Panc1 (cell line): ENCODE results near the gene KCNK2. TPM values are rescaled to one million over a fixed set of nuclear protein-coding genes. Genes with fewer than 3 reads are reported as not detected.

Experiments used
- ATAC-seq: fragments of 200-7000 bp; cut with Tn5 transposase; 2 replicates; pipeline ENCODE4 v1.9.1; 2020; ENCODE audit warnings: mild to moderate bottlenecking, moderate library complexity
- BruUV-seq: library from RNA; stranded (reverse); fragments of 400-500 nt; replicated peaks from 2 replicates; lab custom pipeline; 2021; lab: Mats Ljungman, UMichigan
- CTCF ChIA-PET: fragments of 300-600 bp; sonication (Branson Sonifier 250); formaldehyde crosslinking; loops from one replicate; lab custom pipeline; 2022; ENCODE audit warnings: antibody characterized with exemption; lab: Charles Lee
- POLR2A ChIA-PET: fragments of 300-600 bp; sonication (Branson Sonifier 250); formaldehyde crosslinking; loops from one replicate; lab custom pipeline; 2022; ENCODE audit warnings: antibody characterized with exemption; lab: Charles Lee
- DNase-seq: peaks from one replicate; pipeline ENCODE4 v3.0.0-alpha.2; 2010; ENCODE audit warnings: low read depth, low spot score
- H3K27ac ChIP-seq: 2 replicates; pipeline ENCODE4 v1.5.1; 2011; ENCODE audit warnings: mild to moderate bottlenecking, low read length, inconsistent platforms
- H3K27me3 ChIP-seq: fragments of 200-500 bp; sonication (Bioruptor generic); 2 replicates; pipeline ENCODE4 v1.6.0; 2014; ENCODE audit warnings: low read length, inconsistent platforms; ENCODE audit not compliant: control insufficient read depth, insufficient read depth
- H3K36me3 ChIP-seq: fragments of 200-500 bp; sonication (Bioruptor generic); 2 replicates; pipeline ENCODE4 v1.5.1; 2014; ENCODE audit warnings: inconsistent platforms, mild to moderate bottlenecking, low read length, moderate library complexity; ENCODE audit not compliant: control insufficient read depth, insufficient read depth
- H3K4me1 ChIP-seq: 2 replicates; pipeline ENCODE4 v1.5.1; 2011; ENCODE audit warnings: inconsistent platforms, mild to moderate bottlenecking, low read length, moderate library complexity; ENCODE audit not compliant: control insufficient read depth, insufficient read depth
- H3K4me3 ChIP-seq, 2 experiments: 2 replicates each; pipeline ENCODE4 v1.5.1; 2011 to 2012; ENCODE audit warnings: low read depth in 2 of 2, low read length in 2 of 2, mild to moderate bottlenecking in 2 of 2, inconsistent platforms in 1 of 2, moderate library complexity in 1 of 2
- H3K9me3 ChIP-seq: fragments of 200-500 bp; sonication (Bioruptor generic); 2 replicates; pipeline ENCODE4 v1.5.1; 2014; ENCODE audit warnings: low read depth, mild to moderate bottlenecking, inconsistent platforms, low read length, moderate library complexity; ENCODE audit not compliant: control insufficient read depth, insufficient read depth
- POLR2AphosphoS5 ChIP-seq: IDR thresholded peaks from 2 replicates; pipeline ENCODE4 v1.6.1; 2012; ENCODE audit warnings: mild to moderate bottlenecking, low read depth, low read length, moderate library complexity
- REST ChIP-seq, 2 experiments: IDR thresholded peaks; 2 replicates each; pipeline ENCODE4 v1.6.1; 2011 to 2012; ENCODE audit warnings: low read depth in 2 of 2, control low read depth in 1 of 2, low read length in 1 of 2, mild to moderate bottlenecking in 1 of 2, moderate library complexity in 1 of 2; ENCODE audit not compliant: insufficient read depth in 1 of 2
- SIN3A ChIP-seq: IDR thresholded peaks from 2 replicates; pipeline ENCODE4 v1.6.1; 2012; ENCODE audit warnings: low read depth, mild to moderate bottlenecking, low read length, moderate library complexity, borderline replicate concordance; ENCODE audit not compliant: insufficient read depth
- TCF7L2 ChIP-seq: IDR thresholded peaks from 2 replicates; pipeline ENCODE4 v1.6.1; 2011; ENCODE audit warnings: mild to moderate bottlenecking, low read depth, low read length, inconsistent platforms
- in situ Hi-C: cut with HindIII; loops from 2 replicates; pipeline ENCODE4 v1.10.0; 2016; ENCODE audit warnings: low sequenced_read_pairs, low pct_unique_long_range_greater_than_20kb
- intact Hi-C: fragments of 100-400 bp; cut with micrococcal nuclease; formaldehyde crosslinking; loops from one replicate; pipeline ENCODE4 v1.10.0; 2022; ENCODE audit not compliant: unreplicated experiment
- total RNA-seq: library from RNA; stranded (reverse); gene quantifications from one replicate; pipeline ENCODE4 v1.2.1, GENCODE V29; 2021; ENCODE audit not compliant: unreplicated experiment
- TF ChIP-seq, protein P1 (sequence below): fragments of 450-650 bp; IDR thresholded peaks from 2 replicates; pipeline ENCODE4 v1.5.1; 2017; ENCODE audit warnings: mild to moderate bottlenecking

The KCNK2 gene
- total RNA-seq, 1 experiment from 2014 or later: 0.28 TPM

DNA sequence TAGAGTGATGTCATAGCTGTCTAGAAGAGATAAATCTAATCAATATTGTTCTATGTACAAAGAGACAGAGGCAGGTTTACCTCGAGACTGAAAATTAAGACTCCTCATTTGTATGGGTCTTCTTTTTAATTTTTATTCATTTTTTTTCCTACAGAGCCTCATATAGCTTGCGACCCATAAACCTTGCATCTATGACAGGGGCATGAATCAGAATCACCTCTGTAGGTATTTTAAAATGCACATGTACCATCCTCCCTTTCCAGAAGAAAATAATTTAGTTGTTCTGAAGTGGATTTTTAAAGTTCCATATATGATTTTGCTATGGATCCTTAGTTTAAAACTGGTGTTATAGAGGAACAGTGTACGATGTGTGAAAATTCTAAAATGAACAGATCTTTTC, 64.5 kb downstream of the KCNK2 start:
- CTCF ChIA-PET: interaction anchor here (0.7 kb wide), 1 partner anchor 565 kb away, joined by 3 read pairs; no protein-coding TSS in a partner anchor
- POLR2A ChIA-PET: no interaction called here
- in situ Hi-C loops: no loop called here

GRCh38 chr1:215151841-215152549, 69.5 kb downstream of the KCNK2 start:
- CTCF ChIA-PET: no interaction called here
- intact Hi-C loops: no loop called here
- in situ Hi-C loops: no loop called here
- POLR2A ChIA-PET: no interaction called here
- no peaks in the 10 kb centered on the region for H3K36me3 ChIP-seq
- TF ChIP-seq TCF7L2 (no peak), REST (IDR thresholded peaks at IDR 0.05; ENCODE audit: insufficient read depth in 1 of 2, low read depth in 2 of 2, low read length in 1 of 2) (no peak), SIN3A (no peak), POLR2AphosphoS5 (no peak)
- TF ChIP-seq, protein P1, sequence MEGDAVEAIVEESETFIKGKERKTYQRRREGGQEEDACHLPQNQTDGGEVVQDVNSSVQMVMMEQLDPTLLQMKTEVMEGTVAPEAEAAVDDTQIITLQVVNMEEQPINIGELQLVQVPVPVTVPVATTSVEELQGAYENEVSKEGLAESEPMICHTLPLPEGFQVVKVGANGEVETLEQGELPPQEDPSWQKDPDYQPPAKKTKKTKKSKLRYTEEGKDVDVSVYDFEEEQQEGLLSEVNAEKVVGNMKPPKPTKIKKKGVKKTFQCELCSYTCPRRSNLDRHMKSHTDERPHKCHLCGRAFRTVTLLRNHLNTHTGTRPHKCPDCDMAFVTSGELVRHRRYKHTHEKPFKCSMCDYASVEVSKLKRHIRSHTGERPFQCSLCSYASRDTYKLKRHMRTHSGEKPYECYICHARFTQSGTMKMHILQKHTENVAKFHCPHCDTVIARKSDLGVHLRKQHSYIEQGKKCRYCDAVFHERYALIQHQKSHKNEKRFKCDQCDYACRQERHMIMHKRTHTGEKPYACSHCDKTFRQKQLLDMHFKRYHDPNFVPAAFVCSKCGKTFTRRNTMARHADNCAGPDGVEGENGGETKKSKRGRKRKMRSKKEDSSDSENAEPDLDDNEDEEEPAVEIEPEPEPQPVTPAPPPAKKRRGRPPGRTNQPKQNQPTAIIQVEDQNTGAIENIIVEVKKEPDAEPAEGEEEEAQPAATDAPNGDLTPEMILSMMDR: no peak
- H3K9me3 ChIP-seq: no peaks in the 10 kb centered on the region
- H3K4me3 ChIP-seq: no peak overlapping the region
- no peaks in the 10 kb centered on the region for H3K27me3 ChIP-seq
- H3K27ac ChIP-seq: no peak overlapping the region
- no TSS peak for BruUV-seq
- H3K4me1 ChIP-seq: no peaks in the 10 kb centered on the region
- DNase-seq (no peak), ATAC-seq (no peak)

More for the DNA sequence above, 64.5 kb downstream of the KCNK2 start:
- no peak for TF ChIP-seq REST (IDR thresholded peaks at IDR 0.05; ENCODE audit: insufficient read depth in 1 of 2, low read depth in 2 of 2, low read length in 1 of 2)
- TF ChIP-seq, protein P1: no peak
- no peak for TF ChIP-seq POLR2AphosphoS5
- TF ChIP-seq TCF7L2: no peak
- TF ChIP-seq SIN3A: no peak
- H3K9me3 ChIP-seq: peaks cover 4% of the 10 kb centered on the region; the same call in 1 of the 2 replicates
- ATAC-seq (no peak), DNase-seq (no peak)
- no peaks in the 10 kb centered on the region for H3K27me3 ChIP-seq
- no peaks in the 10 kb centered on the region for H3K36me3 ChIP-seq
- no peaks in the 10 kb centered on the region for H3K4me1 ChIP-seq
- no peak overlapping the region for H3K27ac ChIP-seq
- BruUV-seq: no TSS peak
- no peak overlapping the region for H3K4me3 ChIP-seq
- intact Hi-C loops: loop anchor here (5.0 to 10.0 kb wide), 2 partner anchors 378 to 485 kb away; no protein-coding TSS in a partner anchor
